GM10847 (cell line): ENCODE data around the gene LMX1B.

ENCODE experiments used
- POLR2A ChIP-seq: IDR thresholded peaks from 2 replicates; pipeline ENCODE4 v1.6.1; 2011; ENCODE audit not compliant: insufficient read length; ENCODE audit errors: extremely low read depth

LMX1B gene

DNA sequence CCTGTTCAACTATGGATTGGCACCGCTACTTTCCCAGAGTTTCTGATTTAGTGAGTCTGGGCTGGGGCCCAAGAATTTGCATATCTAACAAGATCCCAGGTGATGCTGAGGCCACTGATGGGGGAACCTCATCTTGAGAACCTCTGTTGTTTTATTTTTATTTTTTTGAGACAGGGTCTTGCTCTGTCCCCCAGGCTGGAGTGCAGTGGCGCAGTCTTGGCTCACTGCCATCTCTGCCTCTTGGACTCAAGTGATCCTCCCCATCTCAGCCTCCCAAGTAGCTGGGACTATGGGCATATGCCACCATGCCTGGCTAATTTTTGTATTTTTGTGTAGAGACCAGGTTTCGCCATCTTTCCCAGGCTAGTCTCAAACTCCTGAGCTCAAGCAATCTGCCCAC is 35.7 kb downstream of the LMX1B start:
- no peak for TF ChIP-seq POLR2A

DNA sequence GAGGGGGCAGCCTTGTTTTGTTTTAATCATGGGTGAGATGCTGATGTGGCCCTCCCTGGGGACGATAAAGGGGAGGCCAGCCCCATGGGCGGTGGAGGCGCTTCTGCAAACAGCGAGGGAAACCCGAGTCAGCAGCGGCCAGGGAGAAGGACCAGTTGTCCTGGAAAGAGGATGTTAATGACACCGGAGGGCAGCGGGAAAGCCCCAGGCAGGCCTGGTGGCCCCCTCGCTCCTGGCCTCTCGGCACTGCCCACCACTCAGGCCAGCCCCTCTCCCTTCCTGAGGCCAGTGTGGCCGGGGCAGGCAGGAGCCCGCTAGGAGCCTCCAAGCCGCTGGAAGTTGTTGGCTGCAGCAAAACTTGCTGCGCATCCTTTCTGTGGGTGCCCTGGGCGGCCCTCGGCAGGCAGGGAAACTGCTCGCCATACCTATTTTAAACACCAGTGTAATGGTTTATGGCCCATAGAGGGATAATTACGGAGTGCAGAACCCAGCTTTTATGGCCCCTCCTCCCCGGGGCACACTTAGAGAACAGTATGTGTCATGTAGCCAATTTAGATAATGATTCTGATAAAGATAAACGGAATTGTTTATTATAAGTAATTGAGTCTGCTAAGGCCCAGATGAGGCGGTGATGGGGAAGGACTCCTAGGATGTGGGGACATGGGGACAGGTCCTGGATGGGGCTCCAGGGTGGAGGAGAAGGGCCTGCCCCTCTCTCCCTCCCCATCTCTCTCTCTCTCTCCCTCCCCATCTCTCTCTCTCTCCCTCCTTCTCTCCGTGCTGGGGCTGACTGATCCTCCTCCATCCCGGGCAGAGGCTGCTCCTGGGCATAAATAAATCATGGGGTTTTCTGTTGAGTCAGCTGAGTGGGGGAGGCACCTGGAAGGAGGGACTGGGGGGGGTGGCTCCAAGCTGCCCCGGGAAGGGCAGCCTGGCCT is 36.9 kb downstream of the LMX1B start:
- no peak for TF ChIP-seq POLR2A

- no peak for TF ChIP-seq POLR2A
These were observed 38.4 kb downstream of the LMX1B start for GRCh38 chr9:126652140-126652582.

- no peak for TF ChIP-seq POLR2A
These were observed 40.4 kb downstream of the LMX1B start for GRCh38 chr9:126654124-126654523.

- no peak for TF ChIP-seq POLR2A
These were observed 44.6 kb downstream of the LMX1B start for GRCh38 chr9:126658201-126658825.

DNA sequence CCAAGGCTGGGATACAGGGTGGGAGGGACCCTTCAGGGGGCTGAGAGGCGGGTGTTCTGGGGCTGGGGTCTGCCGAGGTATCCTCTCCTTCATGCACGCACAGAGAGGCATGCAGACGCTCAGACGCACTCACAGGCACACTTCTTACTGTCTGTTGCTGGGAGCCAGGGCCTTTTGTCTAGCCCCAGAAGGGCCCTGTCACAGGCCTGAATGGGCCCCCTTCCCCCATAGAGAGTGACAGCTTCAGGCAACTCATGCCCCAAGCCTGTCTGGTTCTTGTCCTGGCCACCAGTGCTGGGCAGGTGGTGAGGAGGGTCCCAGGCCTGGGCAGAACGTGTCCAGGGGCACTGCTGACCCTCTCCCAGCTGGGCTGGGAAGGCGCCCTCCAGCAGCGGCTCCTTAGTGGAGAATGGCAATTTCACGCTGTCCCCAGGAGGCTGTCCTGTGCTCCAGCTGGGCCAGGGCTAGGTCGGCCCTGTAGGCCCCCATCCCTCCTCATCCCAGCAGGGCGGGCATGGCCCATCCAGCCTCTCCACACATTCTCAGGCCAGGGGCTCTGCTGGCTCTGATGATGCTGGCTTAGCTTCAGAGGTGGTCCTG is 45.3 kb downstream of the LMX1B start:
- TF ChIP-seq POLR2A = no peak

DNA sequence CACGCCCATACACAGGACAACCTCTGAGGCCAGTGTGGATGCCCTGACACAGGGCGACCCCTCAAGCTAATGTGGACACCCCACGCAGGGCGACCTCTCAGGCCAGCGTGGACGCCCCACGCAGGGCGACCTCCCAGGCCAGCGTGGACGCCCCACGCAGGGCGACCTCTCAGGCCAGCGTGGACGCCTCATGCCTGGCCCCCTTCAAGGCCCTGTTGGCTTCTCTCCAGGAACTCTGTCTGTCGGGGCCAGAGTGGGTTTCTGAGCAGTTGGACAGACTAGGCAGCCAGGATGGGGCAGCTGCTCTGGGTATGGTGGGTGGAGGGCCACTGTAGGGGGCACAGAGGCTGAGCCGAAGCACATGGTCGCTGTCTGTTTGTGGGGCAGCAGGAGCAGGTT is 47.4 kb downstream of the LMX1B start:
- no peak for TF ChIP-seq POLR2A

- no peak for TF ChIP-seq POLR2A
These were observed 48.0 kb downstream of the LMX1B start for GRCh38 chr9:126661521-126662251.

DNA sequence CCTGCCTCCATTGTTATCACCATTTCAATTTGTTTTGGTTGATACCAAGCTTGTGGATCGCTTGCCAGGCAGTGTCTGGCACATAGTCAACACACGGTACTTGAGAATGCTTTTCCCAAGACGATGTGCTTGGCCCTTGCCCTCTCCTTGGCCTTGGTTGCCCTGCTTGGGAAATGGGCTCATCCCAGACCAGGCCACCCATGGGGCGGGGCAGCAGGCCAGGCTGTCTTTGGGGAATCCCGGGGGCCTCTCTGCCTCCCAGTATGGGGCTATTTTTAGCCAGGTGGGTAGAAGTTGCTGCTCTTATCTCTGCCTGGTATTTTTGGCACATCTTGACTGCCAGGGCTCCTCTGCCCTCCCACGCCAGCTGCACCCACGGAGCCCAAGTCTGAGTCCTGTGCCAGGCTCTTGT is 49.9 kb downstream of the LMX1B start:
- TF ChIP-seq POLR2A = no peak

DNA sequence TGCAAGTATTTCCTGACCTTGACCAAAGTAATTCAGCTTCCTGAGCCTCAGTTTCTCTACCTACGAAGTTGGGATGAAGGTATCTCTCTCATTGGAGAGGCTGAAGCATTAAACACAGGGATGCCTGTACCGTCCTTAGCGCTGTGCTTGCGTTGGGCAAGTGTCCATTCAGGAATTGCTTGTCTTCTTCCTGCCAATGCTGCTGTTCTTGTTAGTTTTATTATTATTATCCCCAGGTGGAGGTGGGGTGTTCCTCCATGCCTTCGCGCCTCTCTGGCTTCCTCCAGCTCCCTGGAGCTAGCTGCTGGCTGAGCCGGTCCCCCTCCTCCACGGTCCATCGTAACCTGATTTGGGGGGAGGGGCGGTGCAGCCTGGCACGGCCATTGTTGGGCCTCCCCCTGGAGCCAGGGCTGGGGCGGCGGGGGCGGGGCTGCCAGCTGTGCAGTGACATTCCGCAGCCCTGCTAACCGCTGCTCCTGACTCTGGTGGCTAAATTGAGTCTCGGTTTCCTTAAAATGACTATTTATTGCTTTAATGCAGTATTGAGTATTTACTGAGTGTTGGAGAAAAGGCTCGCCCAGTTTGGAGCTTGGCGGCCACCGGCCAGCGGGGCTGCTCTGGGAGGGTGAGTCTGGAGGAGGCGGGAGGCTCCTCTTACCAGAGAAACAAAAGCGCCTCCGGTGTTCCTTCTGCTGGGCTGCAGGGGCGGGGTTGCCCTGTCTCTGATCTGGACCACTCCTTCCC is 51.3 kb downstream of the LMX1B start:
- no peak for TF ChIP-seq POLR2A

- TF ChIP-seq POLR2A = no peak
These were observed 51.9 kb downstream of the LMX1B start for GRCh38 chr9:126665644-126666035.

- no peak for TF ChIP-seq POLR2A
These were observed 52.6 kb downstream of the LMX1B start for GRCh38 chr9:126666155-126666803.

DNA sequence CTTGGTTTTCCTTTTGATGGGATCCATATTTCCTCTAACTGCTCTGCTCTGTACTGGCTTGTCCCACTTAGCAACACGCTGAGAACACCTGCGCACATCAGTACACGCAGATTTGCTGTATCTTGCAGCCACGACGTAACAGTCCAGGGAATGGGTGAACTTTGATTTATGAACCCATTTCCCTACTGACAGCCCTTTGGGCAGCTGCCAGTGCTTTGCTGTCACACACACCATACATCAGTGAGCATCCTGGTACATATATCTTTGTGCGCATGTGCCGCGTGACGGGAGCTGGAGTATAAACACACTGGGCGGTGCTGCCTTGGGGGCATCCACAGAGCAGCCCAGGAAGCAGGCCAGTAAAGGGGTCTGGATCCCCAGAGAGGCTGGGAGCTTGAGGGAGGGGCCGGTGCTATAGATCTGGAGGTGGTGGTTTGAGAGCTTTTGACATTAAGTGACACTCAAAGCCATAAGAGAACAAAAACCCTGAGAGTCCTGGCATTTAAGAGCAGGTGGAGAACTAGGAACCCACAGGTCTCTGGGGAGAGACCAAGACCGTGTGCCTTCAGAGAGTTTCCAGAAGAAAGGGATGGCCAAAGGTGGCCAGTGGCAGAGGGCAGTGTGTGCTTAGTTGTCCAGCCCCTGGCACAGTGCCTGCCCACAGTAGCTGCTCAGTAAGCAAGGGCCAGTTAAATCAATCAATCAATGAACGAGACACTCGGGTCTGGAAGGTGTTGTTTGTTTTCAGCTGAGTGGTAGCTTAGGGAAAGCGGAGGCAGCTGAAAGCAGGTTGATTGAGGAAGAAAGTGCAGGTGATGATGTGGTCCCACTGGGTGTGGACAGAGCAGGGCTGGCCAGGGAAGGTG is 53.7 kb downstream of the LMX1B start:
- no peak for TF ChIP-seq POLR2A
